ENCODE results near the gene PHRF1.

PHRF1 gene

DNA sequence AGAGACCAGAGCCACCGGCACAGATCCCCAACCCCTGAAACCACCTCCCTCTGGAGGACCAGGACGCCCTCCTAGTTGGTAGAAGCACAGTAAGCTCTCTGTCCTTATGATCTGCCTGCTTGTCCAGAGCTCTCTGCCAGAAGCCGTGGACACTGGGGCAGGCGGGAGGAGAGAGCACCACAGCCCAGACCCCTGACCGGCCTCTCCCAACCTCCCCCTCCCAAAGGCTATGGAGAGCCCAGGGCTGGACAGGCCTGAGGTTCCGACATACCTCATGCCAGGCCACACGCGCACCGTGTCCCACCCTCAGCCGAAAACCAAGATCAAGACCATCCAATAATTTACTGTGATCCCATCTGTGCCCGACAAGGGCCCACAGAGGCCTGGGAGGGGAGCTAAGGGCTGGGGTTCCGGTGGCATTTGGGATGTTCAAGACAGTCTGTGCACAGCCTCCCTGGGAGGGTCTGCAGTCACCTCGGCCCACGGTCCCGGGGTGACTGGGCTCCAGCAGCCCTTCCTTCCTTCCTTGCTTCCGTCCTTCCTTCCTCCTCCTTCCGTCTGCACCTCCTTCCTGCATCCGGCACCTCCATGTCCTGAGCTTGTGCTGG lies 44.2 kb upstream of the PHRF1 start:
- in situ Hi-C loops (cut with HindIII; ENCODE audit: low sequenced_read_pairs): no loop called here
- no peak overlapping the region for H3K4me3 ChIP-seq (ENCODE audit: low read depth, low read length)
- no peak for DNase-seq (ENCODE audit: low read depth)
- TF ChIP-seq, protein P1, sequence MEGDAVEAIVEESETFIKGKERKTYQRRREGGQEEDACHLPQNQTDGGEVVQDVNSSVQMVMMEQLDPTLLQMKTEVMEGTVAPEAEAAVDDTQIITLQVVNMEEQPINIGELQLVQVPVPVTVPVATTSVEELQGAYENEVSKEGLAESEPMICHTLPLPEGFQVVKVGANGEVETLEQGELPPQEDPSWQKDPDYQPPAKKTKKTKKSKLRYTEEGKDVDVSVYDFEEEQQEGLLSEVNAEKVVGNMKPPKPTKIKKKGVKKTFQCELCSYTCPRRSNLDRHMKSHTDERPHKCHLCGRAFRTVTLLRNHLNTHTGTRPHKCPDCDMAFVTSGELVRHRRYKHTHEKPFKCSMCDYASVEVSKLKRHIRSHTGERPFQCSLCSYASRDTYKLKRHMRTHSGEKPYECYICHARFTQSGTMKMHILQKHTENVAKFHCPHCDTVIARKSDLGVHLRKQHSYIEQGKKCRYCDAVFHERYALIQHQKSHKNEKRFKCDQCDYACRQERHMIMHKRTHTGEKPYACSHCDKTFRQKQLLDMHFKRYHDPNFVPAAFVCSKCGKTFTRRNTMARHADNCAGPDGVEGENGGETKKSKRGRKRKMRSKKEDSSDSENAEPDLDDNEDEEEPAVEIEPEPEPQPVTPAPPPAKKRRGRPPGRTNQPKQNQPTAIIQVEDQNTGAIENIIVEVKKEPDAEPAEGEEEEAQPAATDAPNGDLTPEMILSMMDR (IDR thresholded peaks at IDR 0.05; ENCODE audit: low read depth, low read length, missing control alignments): no peak

- TF ChIP-seq, protein P1 (IDR thresholded peaks at IDR 0.05; ENCODE audit: low read depth, low read length, missing control alignments): no peak
- H3K4me3 ChIP-seq (ENCODE audit: low read depth, low read length): no peak overlapping the region
- in situ Hi-C loops (cut with HindIII; ENCODE audit: low sequenced_read_pairs): no loop called here
- no peak for DNase-seq (ENCODE audit: low read depth)
Observed at GRCh38 chr11:532527-532985, 43.7 kb upstream of the PHRF1 start.

DNA sequence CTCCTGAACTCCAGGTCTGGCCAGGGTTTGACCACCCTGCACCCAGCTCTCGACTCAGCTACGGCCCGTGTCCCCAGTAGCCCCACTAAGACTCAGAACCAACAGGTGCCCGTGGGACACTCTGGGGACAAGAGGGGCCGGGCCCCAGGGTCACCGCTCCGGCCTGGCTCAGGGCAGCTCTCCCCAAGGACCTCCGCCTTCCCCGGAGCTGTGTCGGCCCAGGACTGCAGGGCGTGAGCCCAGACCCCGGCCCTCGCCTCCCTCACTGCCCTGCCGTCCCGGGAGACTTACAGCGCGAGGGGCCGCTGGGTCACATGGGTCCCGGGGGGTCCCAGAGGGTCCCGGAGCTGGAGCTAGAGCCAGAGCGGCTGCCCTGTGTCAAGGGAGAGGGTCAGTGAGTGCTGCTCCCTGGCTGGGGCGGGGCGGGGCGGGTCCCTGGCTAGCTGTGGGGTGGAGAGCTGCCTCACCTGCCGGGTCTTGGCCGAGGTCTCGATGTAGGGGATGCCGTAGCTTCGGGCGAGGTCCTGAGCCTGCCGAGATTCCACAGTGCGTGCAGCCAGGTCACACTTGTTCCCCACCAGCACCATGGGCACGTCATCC lies 43.2 kb upstream of the PHRF1 start:
- DNase-seq (ENCODE audit: low read depth): no peak
- TF ChIP-seq, protein P1 (IDR thresholded peaks at IDR 0.05; ENCODE audit: low read depth, low read length, missing control alignments): no peak
- H3K4me3 ChIP-seq (ENCODE audit: low read depth, low read length): no peak overlapping the region
- in situ Hi-C loops (cut with HindIII; ENCODE audit: low sequenced_read_pairs): no loop called here

- in situ Hi-C loops (cut with HindIII; ENCODE audit: low sequenced_read_pairs): no loop called here
- DNase-seq (ENCODE audit: low read depth): no peak
- TF ChIP-seq, protein P1 (IDR thresholded peaks at IDR 0.05; ENCODE audit: low read depth, low read length, missing control alignments): no peak
- peak overlapping the region; percentile 79 for H3K4me3 ChIP-seq (ENCODE audit: low read depth, low read length)
Observed at GRCh38 chr11:533586-534395, 42.5 kb upstream of the PHRF1 start.

GRCh38 chr11:534396-535209 lies 41.7 kb upstream of the PHRF1 start:
- TF ChIP-seq, protein P1 (IDR thresholded peaks at IDR 0.05; ENCODE audit: low read depth, low read length, missing control alignments): no peak
- DNase-seq (ENCODE audit: low read depth): no peak
- peak overlapping the region; percentile 79 for H3K4me3 ChIP-seq (ENCODE audit: low read depth, low read length)
- in situ Hi-C loops (cut with HindIII; ENCODE audit: low sequenced_read_pairs): no loop called here

- in situ Hi-C loops (cut with HindIII; ENCODE audit: low sequenced_read_pairs): no loop called here
- no peak for DNase-seq (ENCODE audit: low read depth)
- TF ChIP-seq, protein P1 (IDR thresholded peaks at IDR 0.05; ENCODE audit: low read depth, low read length, missing control alignments): no peak
- H3K4me3 ChIP-seq (ENCODE audit: low read depth, low read length): peak overlapping the region; percentile 79
Observed at GRCh38 chr11:535210-535518, 41.1 kb upstream of the PHRF1 start.
